CD4-positive, CD25-positive, alpha-beta regulatory T cell (primary cell): Measurements from ENCODE around the gene TANGO6. TPM values are rescaled to one million over a fixed set of nuclear protein-coding genes. Genes with fewer than 3 reads are reported as not detected.
A peak's percentile ranks its signal among the peaks of the same experiment; 100 is the strongest.
"Not testable (repeated sequence)": the region's sequence is repeated elsewhere in the genome, so short reads cannot be mapped to it uniquely, and the experiment has no call there.

Source experiments
- ATAC-seq, 2 donors: fragments of 150-1000 bp; cut with Tn5 transposase; one replicate each; pipeline ENCODE4 v1.10.0; 2021; ENCODE audit warnings: low read depth in 2 of 2, moderate number of reproducible peaks in 2 of 2, moderate library complexity in 1 of 2
- DNase-seq, 3 donors: peaks; one replicate each; pipeline versions ENCODE4 v3.0.0 to v3.0.0-alpha.2; 2012 to 2022; ENCODE audit warnings: mixed read lengths in 1 of 3
- H3K27ac ChIP-seq: one replicate; pipeline ENCODE4 v1.7.0; 2013; ENCODE audit warnings: mild to moderate bottlenecking, low read length; ENCODE audit not compliant: insufficient read depth, poor library complexity, severe bottlenecking
- H3K27me3 ChIP-seq: one replicate; pipeline ENCODE4 v1.7.0; 2013; ENCODE audit warnings: low read length; ENCODE audit not compliant: control insufficient read depth, insufficient read depth
- H3K36me3 ChIP-seq: one replicate; pipeline ENCODE4 v1.7.0; 2013; ENCODE audit warnings: mild to moderate bottlenecking, low read length, moderate library complexity; ENCODE audit not compliant: control insufficient read depth, insufficient read depth
- H3K4me1 ChIP-seq: 2 replicates; pipeline ENCODE4 v1.7.0; 2013; ENCODE audit warnings: mild to moderate bottlenecking, low read length; ENCODE audit not compliant: insufficient read depth, control insufficient read depth, poor library complexity, severe bottlenecking
- H3K4me3 ChIP-seq: one replicate; pipeline ENCODE4 v1.7.0; 2013; ENCODE audit warnings: low read depth, mild to moderate bottlenecking, low read length, moderate library complexity
- H3K9me3 ChIP-seq, 2 experiments: 1 replicate in 1 of 2; 2 replicates in 1 of 2; pipeline ENCODE4 v1.7.0; 2013; ENCODE audit warnings: low read length in 2 of 2, mild to moderate bottlenecking in 1 of 2, moderate library complexity in 1 of 2; ENCODE audit not compliant: control insufficient read depth in 2 of 2
- H3K27ac Mint-ChIP-seq, 3 donors: one replicate each; pipeline ENCODE4 v1.8.0; 2020 to 2022; ENCODE audit warnings: mild to moderate bottlenecking in 3 of 3, mixed read lengths in 3 of 3, moderate library complexity in 2 of 3
- H3K27me3 Mint-ChIP-seq: one replicate; pipeline ENCODE4 v1.8.0; 2022; ENCODE audit warnings: mild to moderate bottlenecking, mixed read lengths
- H3K36me3 Mint-ChIP-seq: one replicate; pipeline ENCODE4 v1.8.0; 2020; ENCODE audit warnings: mixed read lengths
- H3K4me1 Mint-ChIP-seq, 4 donors: one replicate each; pipeline ENCODE4 v1.8.0; 2020 to 2022; ENCODE audit warnings: mixed read lengths in 4 of 4, mild to moderate bottlenecking in 1 of 4
- H3K4me3 Mint-ChIP-seq, 4 donors: one replicate each; pipeline ENCODE4 v1.8.0; 2020 to 2022; ENCODE audit warnings: mild to moderate bottlenecking in 4 of 4, mixed read lengths in 4 of 4, moderate library complexity in 3 of 4
- H3K9me3 Mint-ChIP-seq, 7 donors: one replicate each; pipeline ENCODE4 v1.8.0; 2020 to 2022; ENCODE audit warnings: mixed read lengths in 7 of 7, mild to moderate bottlenecking in 3 of 7, moderate library complexity in 2 of 7
- polyA plus RNA-seq, 4 donors: library from polyadenylated mRNA; unstranded; fragments of 300-500 nt; fragmentation: Illumina TruSeq; gene quantifications; one replicate each; pipeline ENCODE4 v1.2.3, GENCODE V29; 2021
- total RNA-seq: library from RNA; stranded (reverse); gene quantifications from one replicate; pipeline ENCODE4 v1.2.3, GENCODE V29; 2022

The TANGO6 gene
- total and polyA plus RNA-seq, 5 donors from 2014 or later, result 9.5 to 30.9 (median 12.2) TPM

DNA sequence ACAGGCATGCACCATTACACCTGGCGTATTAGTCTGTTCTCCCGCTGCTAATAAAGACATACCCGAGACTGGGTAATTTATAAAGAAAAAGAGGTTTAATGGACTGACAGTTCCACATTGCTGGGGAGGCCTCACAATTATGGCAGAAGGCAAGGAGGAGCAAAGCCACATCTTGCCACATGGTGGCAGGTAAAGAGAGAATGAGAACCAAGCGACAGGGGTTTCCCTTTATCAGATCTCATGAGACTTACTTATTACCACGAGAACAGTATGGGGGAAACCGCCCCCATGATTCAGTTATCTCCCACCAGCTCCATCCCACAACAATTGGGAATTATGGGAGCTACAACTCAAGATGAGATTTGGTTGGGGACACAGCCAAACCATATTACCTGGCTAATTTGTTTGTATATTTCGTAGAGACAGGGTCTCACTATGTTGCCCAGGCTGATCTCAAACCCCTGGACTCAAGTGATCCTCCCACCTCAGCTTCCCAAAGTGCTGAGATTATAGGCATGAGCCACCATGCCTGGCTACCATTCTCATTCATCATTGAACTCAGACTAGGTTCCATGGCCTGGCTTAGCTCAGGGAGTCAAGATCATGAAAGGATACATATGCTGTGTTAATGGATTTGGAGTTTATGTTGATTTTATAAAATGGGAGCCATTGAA is 147.0 kb downstream of the TANGO6 start:
- not testable (repeated sequence) for DNase-seq, H3K9me3 Mint-ChIP-seq, H3K27me3 Mint-ChIP-seq, H3K36me3 ChIP-seq, H3K27ac ChIP-seq, H3K9me3 ChIP-seq, H3K4me1 Mint-ChIP-seq, H3K27me3 ChIP-seq, ATAC-seq, H3K4me3 ChIP-seq, H3K4me1 ChIP-seq, H3K4me3 Mint-ChIP-seq
- Mint-ChIP-seq H3K27ac (peak overlapping the region in 1 of 3 donors; percentile 52), H3K36me3 (peaks cover 24% of the 10 kb centered on the region)

GRCh38 chr16:68991075-68991474 is 147.7 kb downstream of the TANGO6 start:
- H3K9me3 ChIP-seq, result no peaks in the 10 kb centered on the region
- no peaks in the 10 kb centered on the region for H3K27me3 ChIP-seq
- Mint-ChIP-seq H3K9me3 (peaks cover 0 to 1% (median 0%) of the 10 kb centered on the region in 7 donors), H3K4me1 (peaks cover 0 to 5% (median under 1%) of the 10 kb centered on the region in 4 donors), H3K27me3 (peaks cover 4% of the 10 kb centered on the region), H3K36me3 (peaks cover 22% of the 10 kb centered on the region), H3K4me3 (no peak overlapping the region), H3K27ac (no peak overlapping the region)
- no peaks in the 10 kb centered on the region for H3K36me3 ChIP-seq
- no peak overlapping the region for H3K27ac ChIP-seq
- no peak for ATAC-seq
- no peak overlapping the region for H3K4me3 ChIP-seq
- H3K4me1 ChIP-seq, result no peaks in the 10 kb centered on the region
- DNase-seq, result no peak

- H3K36me3 ChIP-seq, result no peaks in the 10 kb centered on the region
- no peaks in the 10 kb centered on the region for H3K9me3 ChIP-seq
- no peaks in the 10 kb centered on the region for H3K4me1 ChIP-seq
- Mint-ChIP-seq H3K27me3 (peaks cover 4% of the 10 kb centered on the region), H3K9me3 (peaks cover 0 to 1% (median 0%) of the 10 kb centered on the region in 7 donors), H3K4me1 (peaks cover 0 to 5% (median under 1%) of the 10 kb centered on the region in 4 donors), H3K36me3 (peaks cover 32% of the 10 kb centered on the region), H3K4me3 (no peak overlapping the region), H3K27ac (no peak overlapping the region)
- H3K27ac ChIP-seq, result no peak overlapping the region
- H3K4me3 ChIP-seq, result no peak overlapping the region
- ATAC-seq, result no peak
- H3K27me3 ChIP-seq, result no peaks in the 10 kb centered on the region
- no peak for DNase-seq
Observed at GRCh38 chr16:68992521-68992920, 149.2 kb downstream of the TANGO6 start.

- H3K27me3 Mint-ChIP-seq, result no peaks in the 10 kb centered on the region
- Histone ChIP-seq H3K4me3 (no peak overlapping the region), H3K9me3 (no peaks in the 10 kb centered on the region), H3K27ac (no peak overlapping the region), H3K27me3 (no peaks in the 10 kb centered on the region), H3K36me3 (no peaks in the 10 kb centered on the region), H3K4me1 (no peaks in the 10 kb centered on the region)
- DNase-seq (no peak), ATAC-seq (no peak)
- no peak overlapping the region for H3K4me3 Mint-ChIP-seq
- H3K4me1 Mint-ChIP-seq, result peaks cover 0 to 2% (median 0%) of the 10 kb centered on the region in 4 donors
- H3K27ac Mint-ChIP-seq, result no peak overlapping the region
- H3K36me3 Mint-ChIP-seq, result peaks cover 30% of the 10 kb centered on the region
- peaks cover 0 to 1% (median 0%) of the 10 kb centered on the region in 7 donors for H3K9me3 Mint-ChIP-seq
Observed at GRCh38 chr16:68993456-68993855, 150.1 kb downstream of the TANGO6 start.

DNA sequence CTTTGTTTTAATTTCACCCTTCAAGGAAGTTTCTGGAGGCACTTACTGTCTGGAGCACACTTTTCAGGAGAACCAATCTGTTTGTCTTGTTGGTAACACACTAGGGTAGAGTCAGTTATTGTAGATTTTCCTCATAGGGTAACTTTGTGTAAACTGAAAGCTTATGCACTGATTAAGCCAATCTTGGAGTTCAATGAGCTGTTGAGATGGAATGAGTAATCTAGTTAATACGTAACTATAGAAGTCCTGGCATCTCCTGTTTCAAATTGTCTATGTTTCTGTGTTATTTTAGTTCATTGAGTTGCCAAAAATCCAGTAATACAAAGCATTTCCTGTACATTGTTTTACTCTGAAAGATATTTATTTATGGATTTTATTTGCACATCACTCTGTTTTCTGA is 150.6 kb downstream of the TANGO6 start:
- Mint-ChIP-seq H3K27ac (no peak overlapping the region), H3K4me3 (no peak overlapping the region), H3K9me3 (peaks cover 0 to 1% (median 0%) of the 10 kb centered on the region in 7 donors), H3K36me3 (peaks cover 28% of the 10 kb centered on the region), H3K4me1 (peaks cover 0 to 2% (median 0%) of the 10 kb centered on the region in 4 donors), H3K27me3 (no peaks in the 10 kb centered on the region)
- DNase-seq (no peak), ATAC-seq (no peak)
- Histone ChIP-seq H3K36me3 (no peaks in the 10 kb centered on the region), H3K27me3 (no peaks in the 10 kb centered on the region), H3K9me3 (no peaks in the 10 kb centered on the region), H3K4me3 (no peak overlapping the region), H3K4me1 (no peaks in the 10 kb centered on the region), H3K27ac (no peak overlapping the region)

GRCh38 chr16:68994324-68994723 is 151.0 kb downstream of the TANGO6 start:
- Histone ChIP-seq H3K36me3 (no peaks in the 10 kb centered on the region), H3K4me1 (no peaks in the 10 kb centered on the region), H3K27ac (no peak overlapping the region), H3K4me3 (no peak overlapping the region), H3K27me3 (no peaks in the 10 kb centered on the region), H3K9me3 (no peaks in the 10 kb centered on the region)
- Mint-ChIP-seq H3K9me3 (peaks cover 0 to 1% (median 0%) of the 10 kb centered on the region in 7 donors), H3K4me3 (no peak overlapping the region), H3K27ac (no peak overlapping the region), H3K27me3 (no peaks in the 10 kb centered on the region), H3K36me3 (peaks cover 27% of the 10 kb centered on the region), H3K4me1 (peaks cover 0 to 2% (median 0%) of the 10 kb centered on the region in 4 donors)
- ATAC-seq (no peak), DNase-seq (no peak)

DNA sequence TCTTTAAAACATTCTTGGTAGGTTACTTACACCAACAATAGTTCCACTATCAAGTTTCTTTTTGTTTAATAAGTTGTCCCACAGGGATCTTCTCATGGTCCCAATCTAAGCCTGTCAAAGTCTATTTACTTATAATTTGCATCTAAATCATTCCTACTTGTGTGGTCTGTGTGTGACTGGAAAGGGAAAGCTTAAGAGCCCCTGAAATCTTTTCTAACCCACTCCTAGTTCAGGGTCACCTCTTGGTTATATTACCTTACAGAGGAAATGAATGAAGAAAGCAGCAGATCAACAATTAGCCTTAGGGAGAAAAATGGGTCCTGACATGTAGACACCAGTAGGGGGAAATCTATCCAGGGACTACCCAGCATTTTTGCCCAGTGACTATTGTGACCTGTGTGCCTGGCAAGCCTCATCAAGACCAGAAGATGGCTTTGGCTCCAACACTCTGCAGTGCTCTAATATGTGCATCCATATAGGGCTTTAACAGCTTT is 151.7 kb downstream of the TANGO6 start:
- no peaks in the 10 kb centered on the region for H3K36me3 ChIP-seq
- H3K27ac ChIP-seq, result no peak overlapping the region
- no peaks in the 10 kb centered on the region for H3K4me1 ChIP-seq
- H3K27ac Mint-ChIP-seq, result peak overlapping the region in 1 of 3 donors; percentile 6
- peaks cover 27% of the 10 kb centered on the region for H3K36me3 Mint-ChIP-seq
- H3K4me1 Mint-ChIP-seq, result peaks cover 0 to 2% (median 0%) of the 10 kb centered on the region in 4 donors
- H3K27me3 ChIP-seq, result no peaks in the 10 kb centered on the region
- DNase-seq (peak in 1 of 3 donors; percentile 15), ATAC-seq (no peak)
- no peaks in the 10 kb centered on the region for H3K27me3 Mint-ChIP-seq
- no peaks in the 10 kb centered on the region for H3K9me3 ChIP-seq
- no peak overlapping the region for H3K4me3 Mint-ChIP-seq
- H3K4me3 ChIP-seq, result no peak overlapping the region
- peaks cover 0 to 1% (median 0%) of the 10 kb centered on the region in 7 donors for H3K9me3 Mint-ChIP-seq

- no peak overlapping the region for H3K4me3 ChIP-seq
- no peaks in the 10 kb centered on the region for H3K36me3 ChIP-seq
- H3K27me3 ChIP-seq, result no peaks in the 10 kb centered on the region
- no peaks in the 10 kb centered on the region for H3K27me3 Mint-ChIP-seq
- peak overlapping the region in 2 of 3 donors; percentile 29 to 52 for H3K27ac Mint-ChIP-seq
- no peaks in the 10 kb centered on the region for H3K4me1 Mint-ChIP-seq
- no peaks in the 10 kb centered on the region for H3K9me3 ChIP-seq
- peaks cover 26% of the 10 kb centered on the region for H3K36me3 Mint-ChIP-seq
- peaks cover 0 to 3% (median 0%) of the 10 kb centered on the region in 7 donors for H3K9me3 Mint-ChIP-seq
- no peak overlapping the region for H3K27ac ChIP-seq
- ATAC-seq, result no peak
- no peak for DNase-seq
- H3K4me1 ChIP-seq, result no peaks in the 10 kb centered on the region
- H3K4me3 Mint-ChIP-seq, result no peak overlapping the region
Observed at GRCh38 chr16:68997564-68997963, 154.2 kb downstream of the TANGO6 start.
